H1 (cell line): ENCODE results near the gene SART1. TPM values are rescaled to one million over a fixed set of nuclear protein-coding genes. Genes with fewer than 3 reads are reported as not detected.

Experiments used
- CTBP2 ChIP-seq: IDR thresholded peaks from 2 replicates; pipeline ENCODE4 v1.7.0; 2011; ENCODE audit warnings: borderline replicate concordance, mild to moderate bottlenecking, moderate library complexity, mixed read lengths, low read length; ENCODE audit not compliant: insufficient read depth, insufficient read length
- EP300 ChIP-seq, 2 experiments: IDR thresholded peaks; 1 replicate in 1 of 2; 2 replicates in 1 of 2; pipeline ENCODE4 v1.6.1; 2011 to 2012; ENCODE audit warnings: low read depth in 2 of 2, low read length in 2 of 2, mild to moderate bottlenecking in 2 of 2, borderline replicate concordance in 1 of 2, inconsistent platforms in 1 of 2, moderate library complexity in 1 of 2
- KDM4A ChIP-seq: IDR thresholded peaks from one replicate; pipeline ENCODE4 v1.7.1; 2012; ENCODE audit warnings: low read depth, mild to moderate bottlenecking, moderate library complexity, low read length, inconsistent platforms; ENCODE audit not compliant: severe bottlenecking
- MAX ChIP-seq: IDR thresholded peaks from 2 replicates; pipeline ENCODE4 v1.6.1; 2012; ENCODE audit warnings: inconsistent platforms
- NANOG ChIP-seq: IDR thresholded peaks from 2 replicates; pipeline ENCODE4 v1.6.1; 2011; ENCODE audit warnings: low read length, low read depth, mild to moderate bottlenecking, inconsistent platforms; ENCODE audit not compliant: insufficient read depth, poor library complexity, severe bottlenecking
- PHF8 ChIP-seq: fragments of 200-600 bp; sonication (generic); conservative IDR thresholded peaks from 2 replicates; pipeline ENCODE4 v1.7.1; 2012; ENCODE audit warnings: low read depth, mild to moderate bottlenecking, inconsistent platforms, low read length, moderate library complexity
- POLR2A ChIP-seq, 2 experiments: IDR thresholded peaks; 1 replicate in 1 of 2; 2 replicates in 1 of 2; pipeline ENCODE4 v1.6.1; 2011; ENCODE audit warnings: low read depth in 2 of 2, low read length in 2 of 2, mild to moderate bottlenecking in 2 of 2; ENCODE audit errors: control extremely low read depth in 1 of 2
- SP1 ChIP-seq: IDR thresholded peaks from 2 replicates; pipeline ENCODE4 v1.6.1; 2011; ENCODE audit warnings: low read depth, low read length
- TEAD4 ChIP-seq: IDR thresholded peaks from 2 replicates; pipeline ENCODE4 v1.6.1; 2012; ENCODE audit warnings: low read depth, low read length, inconsistent platforms, mixed read lengths
- USF2 ChIP-seq: IDR thresholded peaks from 2 replicates; pipeline ENCODE4 v1.6.1; 2011; ENCODE audit warnings: low read length, improper control_type of control experiment
- polyA plus RNA-seq, 7 experiments: library from polyadenylated mRNA; depleted of rRNA in 3 of 7; stranded (reverse) in 5 of 7; unstranded in 2 of 7; fragments of >200 nt in 5 of 7; fragments of 200-250 nt in 2 of 7; gene quantifications; 1 replicate in 5 of 7; 2 replicates in 1 of 7; 4 replicates in 1 of 7; pipeline versions ENCODE4 v1.2.1 to v1.2.3, GENCODE V29; 2011 to 2013; ENCODE audit warnings: missing spikeins in 2 of 7, mixed read lengths in 2 of 7
- total RNA-seq: library from RNA; stranded (reverse); fragmentation: NEBNext Ultra II Directional; extraction: Animal tissue kit (Norgen Biotek cat#: 25700); gene quantifications from 2 replicates; pipeline ENCODE4 v1.2.1, GENCODE V29; 2021

SART1 gene
- total and polyA plus RNA-seq, 2 of the 8 experiments (the other 6 are each of a cell fraction or from before 2014, with no cell fraction given): 9.7 to 46.1 TPM

- TF ChIP-seq USF2: 0 out of 2 replicates have a peak, but pooled peaks have one; percentile 1
- TF ChIP-seq NANOG: peak; percentile 34
- peak; percentile 28 to 59; a peak in 2 of 3 replicates for TF ChIP-seq POLR2A (IDR thresholded peaks at IDR 0.05; ENCODE audit: control extremely low read depth in 1 of 2, low read depth in 2 of 2, low read length in 2 of 2)
- no peak for TF ChIP-seq CTBP2
- TF ChIP-seq PHF8: no peak
- TF ChIP-seq TEAD4: peak; percentile 45; the same call in 1 of the 2 replicates
- TF ChIP-seq EP300 (IDR thresholded peaks at IDR 0.05; ENCODE audit: borderline replicate concordance in 1 of 2, low read depth in 2 of 2, low read length in 2 of 2): peak in 1 of 2 experiments; percentile 81; a peak in 1 of 3 replicates
- peak; percentile 17 for TF ChIP-seq KDM4A
- TF ChIP-seq SP1: peak; percentile 87; the same call in 1 of the 2 replicates
- peak; percentile 40 for TF ChIP-seq MAX
Observed at GRCh38 chr11:65945430-65945911, 16.1 kb upstream of the SART1 start, which contains the start of gene TSGA10IP (continued).
